Measurements from ENCODE around the gene IER3IP1.
"Not testable (repeated sequence)": the region's sequence is repeated elsewhere in the genome, so short reads cannot be mapped to it uniquely, and the experiment has no call there.

IER3IP1 gene

DNA sequence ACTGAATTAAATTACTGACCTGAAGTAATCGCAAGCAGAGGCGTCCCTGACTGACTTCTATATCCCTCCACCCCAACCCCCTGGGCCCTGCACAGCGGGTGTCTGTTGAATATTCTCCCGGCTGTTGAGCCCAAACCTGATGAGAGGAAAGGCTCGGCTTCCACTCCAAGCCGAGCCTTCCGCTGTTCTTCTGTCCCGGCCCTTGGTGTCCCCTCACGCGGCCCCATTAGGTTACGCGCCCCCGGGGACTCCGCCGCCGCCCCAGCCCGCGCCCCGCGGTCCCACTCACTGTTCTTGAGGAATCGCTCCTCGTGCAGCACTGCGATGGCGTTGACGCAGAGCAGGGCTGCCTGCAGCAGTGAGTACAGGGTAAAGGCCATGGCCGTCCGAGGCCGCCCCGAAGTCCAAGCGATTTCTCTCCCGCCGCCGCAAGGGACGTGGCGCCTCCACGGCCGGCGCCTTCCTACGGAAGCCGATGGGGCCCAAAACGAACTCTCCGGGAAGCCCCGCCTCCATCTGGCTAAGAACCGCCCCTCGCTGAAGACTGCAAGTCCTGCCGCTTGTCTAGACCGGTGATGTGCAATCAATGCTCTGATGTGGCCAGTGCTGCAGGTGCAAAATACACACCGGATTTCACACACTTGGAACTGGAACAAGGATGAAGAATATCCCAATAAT lies at the start of gene IER3IP1:
Gene IER3IP1 (minus strand): TSS at position 467 of the 678 bp plus-strand sequence. CDS start 87 bp downstream, at position 380.
- DNase-seq, result peak; percentile 95 to 97

- peak in 1 of 2 experiments; percentile 18 for DNase-seq
These were observed 39.5 kb upstream of the IER3IP1 start for GRCh38 chr18:47215554-47216138.

- DNase-seq, result no peak
These were observed 33.0 kb upstream of the IER3IP1 start for GRCh38 chr18:47209171-47209570.

DNA sequence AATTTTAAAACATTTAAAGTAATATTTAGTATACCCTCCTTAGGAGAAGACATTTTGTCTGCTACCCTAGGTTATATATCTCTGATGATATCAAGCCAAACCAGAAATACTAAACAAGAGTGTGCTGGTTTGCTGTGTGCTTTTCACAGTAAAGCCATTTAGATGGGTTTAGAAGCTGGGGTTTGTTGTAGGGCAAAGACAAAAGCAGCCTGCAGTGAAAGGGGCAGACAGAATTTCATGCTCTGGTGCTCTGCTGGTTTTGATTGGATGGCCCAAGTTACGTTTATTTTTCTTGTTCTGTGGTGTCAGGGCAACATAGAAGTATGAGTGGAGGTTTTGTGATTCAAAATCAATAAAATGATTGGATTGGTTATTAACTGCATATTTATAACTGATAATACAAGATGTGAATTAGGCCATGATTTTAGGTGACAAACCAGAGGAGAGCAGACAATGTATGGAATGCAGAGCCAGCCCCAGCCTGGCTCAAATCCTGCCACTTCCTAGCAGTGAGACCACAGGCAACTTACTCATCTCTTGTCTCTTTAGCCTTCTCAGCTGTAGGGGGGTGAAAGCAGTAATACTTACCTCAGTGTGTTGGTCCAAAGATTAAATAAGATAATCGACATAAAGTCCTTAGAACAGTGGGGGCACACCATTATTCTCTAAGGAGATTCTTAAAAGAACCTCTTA lies 30.9 kb upstream of the IER3IP1 start:
- DNase-seq, result no peak

GRCh38 chr18:47204908-47205522 lies 28.9 kb upstream of the IER3IP1 start:
- peak; percentile 30 to 45 for DNase-seq

DNA sequence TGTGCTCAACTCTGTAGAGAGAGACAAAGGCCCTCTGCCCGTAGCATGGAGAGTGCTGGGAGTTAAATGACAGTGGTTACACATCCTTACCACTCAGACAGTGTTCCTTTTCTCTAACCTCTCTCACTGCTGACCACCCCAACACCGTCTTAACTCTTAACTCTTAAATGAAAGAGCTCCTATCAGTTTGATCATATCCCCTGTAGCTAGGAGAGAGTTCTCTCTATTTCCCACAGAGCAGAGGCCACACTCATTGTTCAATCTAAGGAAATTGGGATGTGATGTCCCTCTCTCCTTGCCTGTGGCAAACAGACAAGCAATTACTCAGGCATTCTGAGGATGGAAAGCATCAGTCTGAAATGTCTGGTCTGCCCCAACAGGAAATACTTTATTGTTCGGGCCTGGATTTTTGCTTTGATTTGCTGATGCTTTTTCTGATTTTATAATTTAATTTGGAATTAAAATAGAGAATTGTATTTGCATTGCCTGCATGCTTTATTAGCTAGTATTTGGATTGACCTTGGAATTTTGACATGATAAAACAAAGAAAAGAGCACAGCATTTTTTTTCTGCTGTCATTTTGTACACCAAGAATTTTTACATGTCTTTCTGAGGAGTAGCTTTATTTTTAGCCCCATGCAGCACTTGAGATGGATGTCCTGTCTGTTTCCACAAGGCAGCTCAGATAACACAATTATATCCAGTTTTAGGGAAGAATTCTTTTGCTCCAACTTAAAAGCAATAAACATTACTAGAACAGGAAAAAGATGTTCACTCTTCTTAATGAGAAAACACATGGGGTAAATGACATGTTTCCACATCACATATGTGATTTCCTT lies 27.7 kb upstream of the IER3IP1 start:
- DNase-seq, result no peak

DNA sequence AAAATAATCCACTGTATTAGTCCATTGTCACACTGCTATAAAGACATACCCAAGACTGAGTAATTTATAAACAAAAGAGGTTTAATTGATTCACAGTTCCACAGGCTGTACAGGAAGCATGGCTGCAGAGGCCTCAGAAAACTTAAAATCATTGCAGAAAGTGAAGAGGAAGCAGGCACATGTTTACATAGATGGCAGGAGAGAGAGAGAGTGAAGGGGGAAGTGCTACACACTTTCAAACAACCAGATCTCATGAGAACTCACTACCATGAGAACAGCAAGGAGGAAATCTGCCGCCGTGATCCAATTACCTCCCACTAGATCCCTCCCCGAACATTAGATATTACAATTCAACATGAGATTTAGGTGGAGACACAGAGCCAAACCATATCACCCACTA lies 19.8 kb upstream of the IER3IP1 start:
- DNase-seq, result not testable (repeated sequence)

- no peak for DNase-seq
These were observed 15.8 kb upstream of the IER3IP1 start for GRCh38 chr18:47191961-47192360.

DNA sequence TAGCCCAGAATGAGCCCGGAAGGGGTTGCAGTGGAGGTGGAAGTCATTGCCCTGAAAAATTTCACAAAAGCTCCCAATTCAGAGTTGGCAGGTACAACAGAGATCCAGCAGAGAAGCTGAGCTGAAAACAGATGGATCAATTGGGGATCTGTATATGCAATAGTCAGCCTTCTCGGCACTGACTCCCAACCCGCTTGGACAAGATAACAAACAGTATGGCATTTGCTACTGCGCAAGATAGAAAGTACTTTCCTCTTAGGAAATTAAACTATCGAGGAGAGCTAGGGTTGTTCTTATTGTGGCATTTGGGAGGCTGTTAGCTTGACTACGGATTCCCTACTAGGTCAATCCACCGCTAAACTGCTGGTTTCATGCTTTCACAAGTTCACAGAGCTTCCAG lies 11.6 kb upstream of the IER3IP1 start:
- no peak for DNase-seq

DNA sequence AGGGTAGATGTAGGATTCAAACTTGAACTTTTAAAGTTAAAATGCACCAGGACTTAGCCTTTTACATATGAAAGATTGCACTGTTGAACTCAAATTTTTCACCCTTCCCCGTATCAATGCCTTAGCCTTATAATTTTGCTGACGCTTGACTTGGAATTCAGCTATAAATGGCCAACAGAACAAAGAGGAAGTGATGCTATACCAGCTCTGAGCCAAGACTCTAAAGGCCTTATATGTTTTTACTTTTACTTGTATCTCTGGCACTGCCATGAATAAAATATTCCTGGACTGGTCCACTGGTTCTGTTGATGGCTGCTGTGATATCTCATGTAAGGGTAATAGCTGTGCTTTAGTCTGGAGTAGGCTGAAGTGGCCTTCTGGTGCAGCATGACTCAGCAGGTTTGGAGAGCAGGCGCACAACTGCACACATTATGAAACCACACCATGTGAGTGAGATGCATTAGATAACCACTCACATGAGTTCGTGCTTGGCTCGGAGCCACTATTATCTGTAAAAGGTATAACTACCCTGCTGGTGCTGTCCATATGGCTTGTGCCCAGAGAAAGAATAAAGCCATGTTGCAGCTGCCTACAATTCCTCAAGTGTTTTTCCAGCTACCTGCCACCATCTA lies 8.4 kb upstream of the IER3IP1 start:
- DNase-seq, result no peak

- not testable (repeated sequence) for DNase-seq
These were observed 6.0 kb upstream of the IER3IP1 start for GRCh38 chr18:47182156-47182555.

GRCh38 chr18:47180765-47181164 lies 4.6 kb upstream of the IER3IP1 start:
- no peak for DNase-seq

GRCh38 chr18:47179520-47179919 lies 3.4 kb upstream of the IER3IP1 start:
- DNase-seq, result no peak

DNA sequence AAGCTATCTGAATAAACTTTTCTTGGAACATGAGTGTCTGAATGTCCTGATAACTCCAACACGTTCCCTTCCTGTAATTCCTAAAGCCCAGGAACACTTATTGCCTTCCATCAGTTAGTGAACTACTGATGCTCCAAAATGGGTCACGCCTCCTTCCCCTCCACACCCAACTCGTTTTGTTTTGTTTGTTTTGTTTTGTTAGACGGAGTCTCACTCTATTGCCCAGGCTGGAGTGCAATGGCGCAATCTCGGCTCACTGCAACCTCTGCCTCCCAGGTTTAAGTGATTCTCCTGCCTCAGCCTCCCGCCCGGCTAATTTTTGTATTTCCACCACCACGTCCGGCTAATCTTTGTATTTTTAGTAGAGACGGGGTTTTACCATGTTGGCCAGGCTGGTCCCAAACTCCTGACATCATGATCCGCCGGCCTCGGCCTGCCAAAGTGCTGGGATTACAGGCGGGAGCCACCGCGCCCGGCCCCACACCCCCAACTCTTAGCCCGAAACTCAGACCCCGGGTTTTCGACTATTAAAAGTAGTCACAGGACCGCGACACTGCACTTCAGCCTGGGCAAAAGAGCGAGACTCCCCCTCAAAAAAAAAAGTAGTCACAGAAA lies 774 bp downstream of the IER3IP1 start:
- peak in 1 of 2 experiments; percentile 26 for DNase-seq

DNA sequence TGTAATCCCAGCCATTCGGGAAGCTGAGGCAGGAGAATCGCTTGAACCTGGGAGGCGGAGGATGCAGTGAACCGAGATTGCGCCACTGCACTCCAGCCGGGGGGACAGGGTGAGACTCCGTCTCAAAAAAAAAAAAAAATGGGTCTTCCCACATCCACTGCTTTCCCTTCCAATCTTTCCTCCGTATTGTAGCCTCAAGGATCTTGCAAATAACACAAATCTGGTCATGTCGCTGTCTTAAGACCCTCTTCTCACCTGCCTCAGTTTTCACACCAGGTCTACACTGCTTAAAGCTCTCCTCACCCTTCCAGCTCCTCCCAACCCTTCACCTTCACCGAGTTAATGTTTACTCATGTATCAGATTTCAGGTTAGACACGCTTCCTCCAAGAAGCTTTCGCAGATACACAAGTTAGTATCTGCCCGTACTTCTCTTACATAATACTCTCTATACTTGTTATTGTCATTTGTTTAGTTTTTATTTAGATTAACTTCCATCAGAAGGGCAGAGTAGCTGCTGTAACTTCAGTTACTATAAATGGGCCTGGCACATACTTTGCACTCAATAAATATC lies 1.5 kb downstream of the IER3IP1 start:
- no peak for DNase-seq

GRCh38 chr18:47172476-47172875 lies 3.7 kb downstream of the IER3IP1 start:
- DNase-seq, result no peak

- DNase-seq, result no peak
These were observed 7.3 kb downstream of the IER3IP1 start for GRCh38 chr18:47168913-47169312.

DNA sequence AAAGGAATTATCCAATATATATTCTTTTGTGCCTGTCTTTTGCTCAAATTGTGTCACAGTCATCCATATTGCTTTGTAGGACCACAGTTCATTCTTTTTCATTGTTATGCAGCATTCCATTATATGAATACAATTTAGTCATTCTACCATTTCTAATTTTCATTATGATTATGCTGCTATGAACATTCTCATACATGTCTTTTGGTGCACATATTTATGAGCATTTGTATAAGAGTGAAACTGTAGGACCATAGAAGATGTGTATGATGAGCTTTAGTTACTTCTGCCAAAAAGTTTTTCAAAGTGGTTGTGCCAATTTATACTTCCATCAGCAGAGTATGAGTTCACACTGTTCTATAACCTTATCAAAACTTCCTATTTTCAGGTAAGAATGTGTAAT lies 7.7 kb downstream of the IER3IP1 start:
- no peak for DNase-seq

GRCh38 chr18:47166294-47166693 lies 9.9 kb downstream of the IER3IP1 start:
- DNase-seq, result no peak

DNA sequence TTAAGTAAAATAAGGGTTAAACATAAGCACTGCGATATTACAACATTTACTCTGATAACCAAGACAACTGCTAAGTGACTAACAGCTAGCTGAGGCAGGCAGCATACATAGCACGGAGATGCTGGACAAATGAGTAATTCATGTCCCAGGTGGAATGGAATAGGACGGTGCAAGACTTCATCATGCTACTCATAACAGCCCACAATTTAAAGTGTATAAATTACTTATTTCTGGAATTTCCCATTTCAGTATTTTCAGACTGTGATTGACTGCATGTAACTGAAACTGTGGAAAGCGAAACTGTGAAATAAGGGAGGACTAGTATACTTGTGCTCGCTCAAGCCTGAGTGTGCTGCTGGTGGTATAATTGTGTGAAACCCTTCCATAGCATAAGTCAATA lies 12.9 kb downstream of the IER3IP1 start:
- DNase-seq, result no peak

DNA sequence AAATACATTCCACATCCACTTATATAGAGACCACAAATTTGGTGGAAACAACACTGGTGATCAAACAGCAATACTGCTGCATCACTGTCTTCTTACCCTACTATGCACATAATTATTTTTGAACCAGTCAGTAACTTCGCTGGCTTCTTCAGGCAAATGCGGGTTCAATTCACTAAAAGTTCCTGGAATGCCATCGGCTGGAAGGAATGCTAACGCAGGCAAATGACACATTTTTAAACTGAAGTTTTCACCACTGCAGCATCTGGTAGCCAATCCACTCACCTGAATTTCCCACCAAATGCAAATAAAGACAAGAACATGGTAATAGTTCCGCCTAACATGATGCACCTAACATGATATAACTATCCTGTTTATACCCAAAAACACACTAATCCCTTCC lies 15.9 kb downstream of the IER3IP1 start:
- no peak for DNase-seq
